K562 (cell line): ENCODE data around the gene OR4A16. TPM values are rescaled to one million over a fixed set of nuclear protein-coding genes. Genes with fewer than 3 reads are reported as not detected.

ENCODE experiments used
- ARID2 ChIP-seq: fragments of 450-650 bp; IDR thresholded peaks from 2 replicates; pipeline ENCODE4 v1.6.1; 2017; ENCODE audit warnings: antibody characterized with exemption, mild to moderate bottlenecking
- DDX20 ChIP-seq: fragments of 450-650 bp; IDR thresholded peaks from 2 replicates; pipeline ENCODE4 v1.6.1; 2016; ENCODE audit warnings: missing genetic modification characterization, low read depth, mild to moderate bottlenecking, missing compliant biosample characterization, moderate library complexity
- FOXJ3 ChIP-seq: sonication (generic); formaldehyde crosslinking; IDR thresholded peaks from 2 replicates; pipeline ENCODE4 v1.4.0; 2020; ENCODE audit warnings: mild to moderate bottlenecking, missing genetic modification reagents
- HMG20B ChIP-seq: fragments of 250-450 bp; sonication (Bioruptor Pico); IDR thresholded peaks from 2 replicates; pipeline ENCODE4 v1.5.0; 2021; ENCODE audit warnings: mild to moderate bottlenecking
- SRSF9 ChIP-seq: fragments of 200-400 bp; formaldehyde crosslinking; IDR thresholded peaks from 2 replicates; pipeline ENCODE4 v1.6.1; 2017; ENCODE audit warnings: low read depth, low read length, borderline replicate concordance
- TRIM24 ChIP-seq, 2 experiments: fragments of 450-650 bp; IDR thresholded peaks; 2 replicates each; pipeline ENCODE4 v1.6.1; 2016
- polyA plus RNA-seq, 8 experiments: library from polyadenylated mRNA; depleted of rRNA in 4 of 8; stranded (reverse) in 5 of 8; unstranded in 3 of 8; fragments of >200 nt; fragmentation: Nextera tagmentation in 2 of 8; fragmentation: Illumina TruSeq in 1 of 8; extraction: Ambion mirVana in 2 of 8; extraction: Trizol in 1 of 8; gene quantifications; 2 replicates each; pipeline versions ENCODE4 v1.2.1 to v1.2.3, GENCODE V29; 2011 to 2014; ENCODE audit warnings: inconsistent platforms in 1 of 8, missing spikeins in 1 of 8
- total RNA-seq, 7 experiments: library from RNA; depleted of rRNA in 6 of 7; stranded (reverse); fragments of >200 nt in 6 of 7; fragmentation: Illumina TruSeq in 2 of 7; extraction: Trizol in 2 of 7; gene quantifications; 2 replicates each; pipeline versions ENCODE4 v1.2.1 to v1.2.3, GENCODE V29; 2011 to 2021; ENCODE audit warnings: low replicate concordance in 1 of 7
- TF ChIP-seq, protein P1 (sequence below), 2 experiments: fragments of 450-650 bp; formaldehyde crosslinking in 1 of 2; IDR thresholded peaks; 2 replicates each; pipeline versions ENCODE4 v1.4.0 to v1.6.1; 2014 to 2020; ENCODE audit warnings: mild to moderate bottlenecking in 2 of 2, borderline replicate concordance in 1 of 2, low read depth in 1 of 2
- TF ChIP-seq, protein P2 (sequence below): sonication (generic); formaldehyde crosslinking; IDR thresholded peaks from 2 replicates; pipeline ENCODE4 v1.9.0; 2022; ENCODE audit warnings: mild to moderate bottlenecking, missing genetic modification reagents

OR4A16 gene
- total and polyA plus RNA-seq, 9 of the 15 experiments (the other 6 are each of a cell fraction or from before 2014, with no cell fraction given): not detected

DNA sequence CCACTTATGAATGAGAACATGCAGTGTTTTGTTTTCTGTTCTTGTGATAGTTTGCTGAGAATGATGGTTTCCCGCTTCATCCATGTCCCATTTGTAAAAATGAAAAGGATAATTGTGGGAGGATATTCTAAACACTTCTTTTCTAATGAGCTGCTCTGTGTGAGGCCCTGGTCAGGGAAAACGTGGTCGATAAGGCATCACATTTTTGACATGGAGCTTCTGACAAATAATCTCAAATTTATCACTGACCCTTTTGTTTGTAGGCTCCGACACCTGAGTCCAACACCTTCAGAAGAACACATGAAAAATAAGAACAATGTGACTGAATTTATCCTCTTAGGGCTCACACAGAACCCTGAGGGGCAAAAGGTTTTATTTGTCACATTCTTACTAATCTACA, 24.7 kb downstream of the OR4A16 start, which contains the start of gene OR4A15 (continued):
- TF ChIP-seq FOXJ3 (CRISPR knock-in tag): no peak
- TF ChIP-seq, protein P1, sequence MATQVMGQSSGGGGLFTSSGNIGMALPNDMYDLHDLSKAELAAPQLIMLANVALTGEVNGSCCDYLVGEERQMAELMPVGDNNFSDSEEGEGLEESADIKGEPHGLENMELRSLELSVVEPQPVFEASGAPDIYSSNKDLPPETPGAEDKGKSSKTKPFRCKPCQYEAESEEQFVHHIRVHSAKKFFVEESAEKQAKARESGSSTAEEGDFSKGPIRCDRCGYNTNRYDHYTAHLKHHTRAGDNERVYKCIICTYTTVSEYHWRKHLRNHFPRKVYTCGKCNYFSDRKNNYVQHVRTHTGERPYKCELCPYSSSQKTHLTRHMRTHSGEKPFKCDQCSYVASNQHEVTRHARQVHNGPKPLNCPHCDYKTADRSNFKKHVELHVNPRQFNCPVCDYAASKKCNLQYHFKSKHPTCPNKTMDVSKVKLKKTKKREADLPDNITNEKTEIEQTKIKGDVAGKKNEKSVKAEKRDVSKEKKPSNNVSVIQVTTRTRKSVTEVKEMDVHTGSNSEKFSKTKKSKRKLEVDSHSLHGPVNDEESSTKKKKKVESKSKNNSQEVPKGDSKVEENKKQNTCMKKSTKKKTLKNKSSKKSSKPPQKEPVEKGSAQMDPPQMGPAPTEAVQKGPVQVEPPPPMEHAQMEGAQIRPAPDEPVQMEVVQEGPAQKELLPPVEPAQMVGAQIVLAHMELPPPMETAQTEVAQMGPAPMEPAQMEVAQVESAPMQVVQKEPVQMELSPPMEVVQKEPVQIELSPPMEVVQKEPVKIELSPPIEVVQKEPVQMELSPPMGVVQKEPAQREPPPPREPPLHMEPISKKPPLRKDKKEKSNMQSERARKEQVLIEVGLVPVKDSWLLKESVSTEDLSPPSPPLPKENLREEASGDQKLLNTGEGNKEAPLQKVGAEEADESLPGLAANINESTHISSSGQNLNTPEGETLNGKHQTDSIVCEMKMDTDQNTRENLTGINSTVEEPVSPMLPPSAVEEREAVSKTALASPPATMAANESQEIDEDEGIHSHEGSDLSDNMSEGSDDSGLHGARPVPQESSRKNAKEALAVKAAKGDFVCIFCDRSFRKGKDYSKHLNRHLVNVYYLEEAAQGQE (IDR thresholded peaks at IDR 0.05; ENCODE audit: borderline replicate concordance): no peak
- TF ChIP-seq, protein P1 (CRISPR knock-in tag; IDR thresholded peaks at IDR 0.05; ENCODE audit: low read depth): no peak
- TF ChIP-seq DDX20 (tag): no peak
- TF ChIP-seq HMG20B (CRISPR knock-in tag): no peak
- TF ChIP-seq, protein P2, sequence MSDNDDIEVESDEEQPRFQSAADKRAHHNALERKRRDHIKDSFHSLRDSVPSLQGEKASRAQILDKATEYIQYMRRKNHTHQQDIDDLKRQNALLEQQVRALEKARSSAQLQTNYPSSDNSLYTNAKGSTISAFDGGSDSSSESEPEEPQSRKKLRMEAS: no peak
- no peak for TF ChIP-seq SRSF9
- TF ChIP-seq ARID2: no peak
- TF ChIP-seq TRIM24 (IDR thresholded peaks at IDR 0.05): no peak
- TF ChIP-seq, all 486 proteins: peak for 0

Other genes starting within 250 kb of the OR4A16 start
- not detected in 2 replicates for gene TRIM48, start 81.0 kb upstream of the OR4A16 start, total RNA-seq (2014; rRNA removed)
- gene TRIM48, start 81.0 kb upstream of the OR4A16 start, total RNA-seq (2014; rRNA removed; fragmentation: Illumina TruSeq; extraction: Trizol): not detected in 2 replicates
- gene TRIM48, start 81.0 kb upstream of the OR4A16 start, total RNA-seq (2015; rRNA removed; fragmentation: Illumina TruSeq; extraction: Trizol): not detected in 2 replicates
- gene TRIM48, start 81.0 kb upstream of the OR4A16 start, total RNA-seq (2021): not detected in 2 replicates
- gene TRIM48, start 81.0 kb upstream of the OR4A16 start, polyA plus RNA-seq (2011; rRNA removed): not detected in 2 replicates
- not detected in 2 replicates for gene TRIM48, start 81.0 kb upstream of the OR4A16 start, polyA plus RNA-seq (2014; fragmentation: Illumina TruSeq; extraction: Trizol)
- gene TRIM48, start 81.0 kb upstream of the OR4A16 start, polyA plus RNA-seq (2014; fragmentation: Nextera tagmentation; extraction: Ambion mirVana): not detected
- gene TRIM48, start 81.0 kb upstream of the OR4A16 start, polyA plus RNA-seq (2014; rRNA removed): not detected in 2 replicates
- not detected in 2 replicates for gene OR4A15, start 24.8 kb downstream of the OR4A16 start, total RNA-seq (2014; rRNA removed)
- gene OR4A15, start 24.8 kb downstream of the OR4A16 start, total RNA-seq (2014; rRNA removed; fragmentation: Illumina TruSeq; extraction: Trizol): not detected in 2 replicates
- gene OR4A15, start 24.8 kb downstream of the OR4A16 start, total RNA-seq (2015; rRNA removed; fragmentation: Illumina TruSeq; extraction: Trizol): not detected in 2 replicates
- not detected in 2 replicates for gene OR4A15, start 24.8 kb downstream of the OR4A16 start, total RNA-seq (2021)
- gene OR4A15, start 24.8 kb downstream of the OR4A16 start, polyA plus RNA-seq (2011; rRNA removed): not detected in 2 replicates
- gene OR4A15, start 24.8 kb downstream of the OR4A16 start, polyA plus RNA-seq (2014; fragmentation: Illumina TruSeq; extraction: Trizol): not detected in 2 replicates
- gene OR4A15, start 24.8 kb downstream of the OR4A16 start, polyA plus RNA-seq (2014; fragmentation: Nextera tagmentation; extraction: Ambion mirVana): not detected
- gene OR4A15, start 24.8 kb downstream of the OR4A16 start, polyA plus RNA-seq (2014; rRNA removed): not detected in 2 replicates
- not detected in 2 replicates for gene OR4C15, start 211.3 kb downstream of the OR4A16 start, total RNA-seq (2014; rRNA removed)
- not detected in 2 replicates for gene OR4C15, start 211.3 kb downstream of the OR4A16 start, total RNA-seq (2014; rRNA removed; fragmentation: Illumina TruSeq; extraction: Trizol)
- gene OR4C15, start 211.3 kb downstream of the OR4A16 start, total RNA-seq (2015; rRNA removed; fragmentation: Illumina TruSeq; extraction: Trizol): not detected in 2 replicates
- gene OR4C15, start 211.3 kb downstream of the OR4A16 start, total RNA-seq (2021): not detected in 2 replicates
- gene OR4C15, start 211.3 kb downstream of the OR4A16 start, polyA plus RNA-seq (2011; rRNA removed): not detected in 2 replicates
- gene OR4C15, start 211.3 kb downstream of the OR4A16 start, polyA plus RNA-seq (2014; fragmentation: Illumina TruSeq; extraction: Trizol): not detected in 2 replicates
- not detected for gene OR4C15, start 211.3 kb downstream of the OR4A16 start, polyA plus RNA-seq (2014; fragmentation: Nextera tagmentation; extraction: Ambion mirVana)
- gene OR4C15, start 211.3 kb downstream of the OR4A16 start, polyA plus RNA-seq (2014; rRNA removed): not detected in 2 replicates
- gene OR4C16, start 228.9 kb downstream of the OR4A16 start, total RNA-seq (2014; rRNA removed): not detected in 2 replicates
- gene OR4C16, start 228.9 kb downstream of the OR4A16 start, total RNA-seq (2014; rRNA removed; fragmentation: Illumina TruSeq; extraction: Trizol): not detected in 2 replicates
- gene OR4C16, start 228.9 kb downstream of the OR4A16 start, total RNA-seq (2015; rRNA removed; fragmentation: Illumina TruSeq; extraction: Trizol): not detected in 2 replicates
- gene OR4C16, start 228.9 kb downstream of the OR4A16 start, total RNA-seq (2021): not detected in 2 replicates
- gene OR4C16, start 228.9 kb downstream of the OR4A16 start, polyA plus RNA-seq (2011; rRNA removed): not detected in 2 replicates
- gene OR4C16, start 228.9 kb downstream of the OR4A16 start, polyA plus RNA-seq (2014; fragmentation: Illumina TruSeq; extraction: Trizol): not detected in 2 replicates
- not detected for gene OR4C16, start 228.9 kb downstream of the OR4A16 start, polyA plus RNA-seq (2014; fragmentation: Nextera tagmentation; extraction: Ambion mirVana)
- gene OR4C16, start 228.9 kb downstream of the OR4A16 start, polyA plus RNA-seq (2014; rRNA removed): not detected in 2 replicates